SU-DHL-6 (cell line): Measurements from ENCODE around the gene ACER2.
"Not testable (repeated sequence)": the region's sequence is repeated elsewhere in the genome, so short reads cannot be mapped to it uniquely, and the experiment has no call there.

Experiments used
- H2AFZ ChIP-seq: fragments of 200-600 bp; sonication (generic); 2 replicates; pipeline ENCODE4 v1.6.1; 2014; ENCODE audit warnings: low read depth, mild to moderate bottlenecking, moderate library complexity, mixed read lengths, antibody characterized with exemption, low read length; ENCODE audit not compliant: severe bottlenecking
- H3F3A ChIP-seq: fragments of 200-600 bp; shearing (Covaris generic); 2 replicates; pipeline ENCODE4 v1.6.0; 2016; ENCODE audit warnings: antibody characterized with exemption, mild to moderate bottlenecking; ENCODE audit not compliant: insufficient read depth
- H3K27ac ChIP-seq: fragments of 200-600 bp; sonication (generic); 2 replicates; pipeline ENCODE4 v1.5.1; 2016; ENCODE audit warnings: low read depth, mild to moderate bottlenecking, low read length, moderate library complexity, mixed read lengths
- H3K27me3 ChIP-seq: fragments of 200-600 bp; sonication (generic), shearing (Covaris generic); 2 replicates; pipeline ENCODE4 v1.6.0; 2014; ENCODE audit warnings: mild to moderate bottlenecking, low read length
- H3K36me3 ChIP-seq: fragments of 200-600 bp; sonication (generic); 2 replicates; pipeline ENCODE4 v1.6.1; 2014; ENCODE audit warnings: mild to moderate bottlenecking, low read length, mixed read lengths
- H3K4me2 ChIP-seq: fragments of 300-600, 200-600 bp; shearing (Covaris generic), sonication (generic); 2 replicates; pipeline ENCODE4 v1.6.0; 2014; ENCODE audit warnings: low read length, low read depth, mild to moderate bottlenecking; ENCODE audit not compliant: poor library complexity, severe bottlenecking
- H3K4me3 ChIP-seq: fragments of 200-600 bp; sonication (generic); 2 replicates; pipeline ENCODE4 v1.5.1; 2014; ENCODE audit warnings: antibody characterized with exemption, low read length, mild to moderate bottlenecking, mixed read lengths; ENCODE audit not compliant: insufficient read depth, poor library complexity, severe bottlenecking
- H3K79me2 ChIP-seq: fragments of 200-600 bp; sonication (generic); 2 replicates; pipeline ENCODE4 v1.6.1; 2014; ENCODE audit warnings: mild to moderate bottlenecking, low read length, moderate library complexity; ENCODE audit not compliant: insufficient read depth
- H3K9ac ChIP-seq: fragments of 200-600 bp; sonication (generic); 2 replicates; pipeline ENCODE4 v1.7.0; 2014; ENCODE audit warnings: mild to moderate bottlenecking, low read length
- H3K9me2 ChIP-seq: fragments of 200-600 bp; sonication (generic); replicated peaks from 2 replicates; pipeline ENCODE4 v1.6.1; 2014; ENCODE audit warnings: low read length; ENCODE audit not compliant: insufficient read depth
- H3K9me3 ChIP-seq: fragments of 200-600 bp; sonication (generic); 2 replicates; pipeline ENCODE4 v1.6.1; 2014; ENCODE audit warnings: low read length, mixed read lengths; ENCODE audit not compliant: insufficient read depth
- H4K20me1 ChIP-seq: fragments of 200-600 bp; sonication (generic); 2 replicates; pipeline ENCODE4 v1.6.1; 2014; ENCODE audit warnings: low read depth, mild to moderate bottlenecking, antibody characterized with exemption, low read length, moderate library complexity, mixed read lengths
- EZH2phosphoT487 ChIP-seq: fragments of 200-600 bp; sonication (generic), shearing (Covaris generic); conservative IDR thresholded peaks from 2 replicates; pipeline ENCODE4 v1.6.1; 2018; ENCODE audit warnings: mild to moderate bottlenecking, antibody characterized with exemption, low read length, moderate library complexity, mixed read lengths
- TF ChIP-seq, protein P1 (sequence below): fragments of 200-600 bp; sonication (generic); IDR thresholded peaks from one replicate; pipeline ENCODE4 v1.5.1; 2017; ENCODE audit warnings: antibody characterized with exemption, mild to moderate bottlenecking, low read length, moderate library complexity; ENCODE audit not compliant: insufficient read depth, poor library complexity, severe bottlenecking

Gene ACER2

GRCh38 chr9:19409401-19410194 is 789 bp downstream of the ACER2 start:
- no peaks in the 10 kb centered on the region for H4K20me1 ChIP-seq
- H3K4me2 ChIP-seq: peak overlapping the region; percentile 91
- H3K9me2 ChIP-seq: no peaks in the 10 kb centered on the region
- H3K9me3 ChIP-seq: no peaks in the 10 kb centered on the region
- H3K27ac ChIP-seq: no peak overlapping the region
- H3K4me3 ChIP-seq: peak overlapping the region; percentile 65
- TF ChIP-seq, protein P1, sequence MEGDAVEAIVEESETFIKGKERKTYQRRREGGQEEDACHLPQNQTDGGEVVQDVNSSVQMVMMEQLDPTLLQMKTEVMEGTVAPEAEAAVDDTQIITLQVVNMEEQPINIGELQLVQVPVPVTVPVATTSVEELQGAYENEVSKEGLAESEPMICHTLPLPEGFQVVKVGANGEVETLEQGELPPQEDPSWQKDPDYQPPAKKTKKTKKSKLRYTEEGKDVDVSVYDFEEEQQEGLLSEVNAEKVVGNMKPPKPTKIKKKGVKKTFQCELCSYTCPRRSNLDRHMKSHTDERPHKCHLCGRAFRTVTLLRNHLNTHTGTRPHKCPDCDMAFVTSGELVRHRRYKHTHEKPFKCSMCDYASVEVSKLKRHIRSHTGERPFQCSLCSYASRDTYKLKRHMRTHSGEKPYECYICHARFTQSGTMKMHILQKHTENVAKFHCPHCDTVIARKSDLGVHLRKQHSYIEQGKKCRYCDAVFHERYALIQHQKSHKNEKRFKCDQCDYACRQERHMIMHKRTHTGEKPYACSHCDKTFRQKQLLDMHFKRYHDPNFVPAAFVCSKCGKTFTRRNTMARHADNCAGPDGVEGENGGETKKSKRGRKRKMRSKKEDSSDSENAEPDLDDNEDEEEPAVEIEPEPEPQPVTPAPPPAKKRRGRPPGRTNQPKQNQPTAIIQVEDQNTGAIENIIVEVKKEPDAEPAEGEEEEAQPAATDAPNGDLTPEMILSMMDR: no peak
- no peak for TF ChIP-seq EZH2phosphoT487
- H3K27me3 ChIP-seq: no peaks in the 10 kb centered on the region
- H3K9ac ChIP-seq: peak overlapping the region; percentile 68
- no peaks in the 10 kb centered on the region for H3K36me3 ChIP-seq
- H3K79me2 ChIP-seq: no peaks in the 10 kb centered on the region
- H3F3A ChIP-seq: no peaks in the 10 kb centered on the region
- peak overlapping the region; percentile 93 for H2AFZ ChIP-seq

DNA sequence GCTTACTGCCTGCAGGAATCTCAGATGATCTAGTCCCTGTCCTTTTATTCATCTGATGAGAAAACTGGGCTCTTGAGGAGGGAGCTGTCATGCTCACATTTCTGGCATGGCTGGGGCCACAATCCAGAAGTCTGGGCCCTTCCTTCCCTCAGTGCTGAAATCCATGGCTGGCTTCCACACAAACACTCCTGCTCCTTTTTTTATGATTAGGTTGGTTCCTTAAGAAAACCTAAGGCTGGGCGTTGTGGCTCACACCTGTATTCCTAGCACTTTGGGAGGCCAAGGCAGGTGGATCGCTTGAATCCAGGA is 1.3 kb downstream of the ACER2 start:
- TF ChIP-seq, protein P1: no peak
- no peak for TF ChIP-seq EZH2phosphoT487
- no peak overlapping the region for H3K9ac ChIP-seq
- no peaks in the 10 kb centered on the region for H3K9me3 ChIP-seq
- H3K79me2 ChIP-seq: no peaks in the 10 kb centered on the region
- no peaks in the 10 kb centered on the region for H4K20me1 ChIP-seq
- no peak overlapping the region for H3K27ac ChIP-seq
- no peak overlapping the region for H2AFZ ChIP-seq
- H3F3A ChIP-seq: no peaks in the 10 kb centered on the region
- H3K4me2 ChIP-seq: no peak overlapping the region
- H3K27me3 ChIP-seq: no peaks in the 10 kb centered on the region
- H3K9me2 ChIP-seq: no peaks in the 10 kb centered on the region
- H3K36me3 ChIP-seq: no peaks in the 10 kb centered on the region
- no peak overlapping the region for H3K4me3 ChIP-seq

DNA sequence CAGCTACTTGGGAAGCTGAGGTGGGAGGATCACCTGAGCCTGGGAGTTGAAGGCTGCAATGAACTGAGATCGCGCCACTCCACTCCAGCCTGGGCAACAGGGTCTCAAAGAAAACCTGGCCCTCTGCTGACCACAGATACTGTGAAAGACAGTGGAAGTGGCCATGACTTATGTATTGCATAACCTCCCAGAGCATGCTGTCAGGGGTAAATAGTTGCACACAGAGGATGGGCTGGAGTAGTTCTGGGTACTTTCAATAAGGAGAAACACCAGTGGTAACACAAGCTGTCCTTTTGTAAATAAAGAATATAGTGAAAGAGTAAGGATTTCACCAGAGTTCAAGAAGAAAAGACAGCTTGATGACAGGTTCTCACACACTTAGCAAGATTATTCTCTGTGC is 1.8 kb downstream of the ACER2 start:
- H3K9me2 ChIP-seq: no peaks in the 10 kb centered on the region
- H3K9me3 ChIP-seq: no peaks in the 10 kb centered on the region
- no peak overlapping the region for H3K4me3 ChIP-seq
- H4K20me1 ChIP-seq: no peaks in the 10 kb centered on the region
- H3K4me2 ChIP-seq: no peak overlapping the region
- no peaks in the 10 kb centered on the region for H3K79me2 ChIP-seq
- H3K9ac ChIP-seq: no peak overlapping the region
- TF ChIP-seq EZH2phosphoT487: no peak
- no peaks in the 10 kb centered on the region for H3K27me3 ChIP-seq
- H3K36me3 ChIP-seq: no peaks in the 10 kb centered on the region
- H3K27ac ChIP-seq: no peak overlapping the region
- H2AFZ ChIP-seq: no peak overlapping the region
- H3F3A ChIP-seq: no peaks in the 10 kb centered on the region

GRCh38 chr9:19411316-19411715 is 2.5 kb downstream of the ACER2 start:
- no peaks in the 10 kb centered on the region for H3K36me3 ChIP-seq
- no peak overlapping the region for H3K4me2 ChIP-seq
- H3K9me3 ChIP-seq: no peaks in the 10 kb centered on the region
- no peak overlapping the region for H3K4me3 ChIP-seq
- no peak for TF ChIP-seq EZH2phosphoT487
- TF ChIP-seq, protein P1: no peak
- no peak overlapping the region for H2AFZ ChIP-seq
- no peaks in the 10 kb centered on the region for H3K79me2 ChIP-seq
- no peak overlapping the region for H3K27ac ChIP-seq
- no peaks in the 10 kb centered on the region for H3K27me3 ChIP-seq
- H3K9me2 ChIP-seq: no peaks in the 10 kb centered on the region
- H4K20me1 ChIP-seq: no peaks in the 10 kb centered on the region
- no peaks in the 10 kb centered on the region for H3F3A ChIP-seq
- H3K9ac ChIP-seq: no peak overlapping the region

GRCh38 chr9:19413456-19413855 is 4.6 kb downstream of the ACER2 start:
- not testable (repeated sequence) for H4K20me1 ChIP-seq

More at GRCh38 chr9:19413456-19413855, 4.6 kb downstream of the ACER2 start:
- not testable (repeated sequence) for H3K9me3 ChIP-seq, H3F3A ChIP-seq, H2AFZ ChIP-seq, H3K27ac ChIP-seq, H3K27me3 ChIP-seq, H3K4me2 ChIP-seq, H3K36me3 ChIP-seq, H3K9me2 ChIP-seq, H3K4me3 ChIP-seq, H3K79me2 ChIP-seq, H3K9ac ChIP-seq
